ENCODE data around the gene LRP5. TPM values are rescaled to one million over a fixed set of nuclear protein-coding genes. Genes with fewer than 3 reads are reported as not detected.

The LRP5 gene
- total and polyA plus RNA-seq, 8 donors = 11.8 to 152 (median 44.2) TPM

DNA sequence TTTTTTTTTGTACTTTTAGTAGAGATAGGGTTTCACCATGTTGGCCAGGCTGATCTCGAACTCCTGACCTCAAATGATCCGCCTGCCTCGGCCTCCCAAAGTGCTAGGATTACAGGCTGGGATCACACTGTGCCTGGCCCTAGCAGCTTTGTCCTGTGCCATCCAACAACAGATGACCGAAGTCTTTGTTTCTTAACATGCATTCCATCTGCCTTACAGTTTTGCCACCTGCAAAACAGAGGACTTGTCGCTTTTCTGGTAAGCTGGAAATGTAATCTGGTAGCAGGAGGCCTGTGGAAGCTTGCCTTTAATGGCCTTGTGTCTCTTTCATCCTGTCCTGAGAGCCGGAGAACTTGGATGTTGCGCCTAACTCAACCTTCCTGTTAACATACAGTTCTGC lies 89.5 kb downstream of the LRP5 start:
- WGBS, 5 donors = 81 to 97% (median 84%) methylated on average over 7 of the region's 7 CpGs
- Histone ChIP-seq H3K27ac (peak overlapping the region in 1 of 5 donors; percentile 89), H3K27me3 (no peaks in the 10 kb centered on the region), H3K9me3 (no peaks in the 10 kb centered on the region), H3K4me1 (peaks cover 42 to 79% (median 51%) of the 10 kb centered on the region in 4 donors), H3K4me3 (no peak overlapping the region), H3K36me3 (peaks cover 9 to 39% (median 38%) of the 10 kb centered on the region in 4 donors)
- no peak for TF ChIP-seq POLR2A (IDR thresholded peaks at IDR 0.05)
- TF ChIP-seq POLR2AphosphoS5 (IDR thresholded peaks at IDR 0.05) = no peak
- TF ChIP-seq EP300 (IDR thresholded peaks at IDR 0.05) = no peak
- no peak for TF ChIP-seq CTCF (IDR thresholded peaks at IDR 0.05)
- intact Hi-C loops (cut with DNase I; ENCODE audit: low total_unique reads) = no loop called here
- no peak for DNase-seq

DNA sequence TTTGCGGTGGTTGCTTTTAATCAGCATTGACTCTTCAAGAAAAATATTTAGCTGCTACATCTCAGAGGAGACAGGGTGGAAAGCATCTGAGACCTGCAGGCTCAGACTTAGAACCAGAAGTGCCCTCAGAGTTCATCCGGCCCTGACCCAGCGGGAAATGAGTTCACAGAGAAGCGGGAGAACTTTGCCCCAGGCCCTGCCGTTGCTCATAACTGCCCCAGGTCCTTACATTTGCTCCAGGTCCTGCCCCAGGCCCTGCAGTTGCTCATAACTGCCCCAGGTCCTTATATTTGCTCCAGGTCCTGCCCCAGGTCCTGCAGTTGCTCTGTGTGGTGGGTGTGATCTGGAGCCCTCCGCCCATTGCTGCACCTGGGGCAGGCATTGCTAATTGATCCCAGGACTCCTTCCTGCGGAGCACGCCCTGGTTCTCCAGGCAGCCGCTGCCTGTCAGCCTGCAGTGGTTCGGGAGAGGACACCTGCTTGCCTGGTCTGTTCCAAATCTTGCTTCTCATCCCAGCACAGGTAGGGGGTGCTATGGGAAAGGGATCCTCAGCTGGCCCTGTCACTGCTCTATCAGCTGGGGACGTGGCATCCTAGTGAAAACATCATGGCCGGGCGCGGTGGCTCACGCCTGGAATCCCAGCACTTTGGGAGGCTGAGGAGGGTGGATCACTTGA lies 90.1 kb downstream of the LRP5 start:
- no peak for TF ChIP-seq CTCF (IDR thresholded peaks at IDR 0.05)
- H3K4me1 ChIP-seq = peaks cover 42 to 79% (median 51%) of the 10 kb centered on the region in 4 donors
- H3K4me3 ChIP-seq = no peak overlapping the region
- H3K27me3 ChIP-seq = no peaks in the 10 kb centered on the region
- H3K27ac ChIP-seq = peak overlapping the region in 1 of 5 donors; percentile 56
- no peak for DNase-seq
- H3K9me3 ChIP-seq = no peaks in the 10 kb centered on the region
- 90 to 93% (median 90%) methylated on average over 15 of the region's 15 CpGs for WGBS, 5 donors
- intact Hi-C loops (cut with DNase I; ENCODE audit: low total_unique reads) = no loop called here
- peaks cover 9 to 41% (median 36%) of the 10 kb centered on the region in 4 donors for H3K36me3 ChIP-seq

DNA sequence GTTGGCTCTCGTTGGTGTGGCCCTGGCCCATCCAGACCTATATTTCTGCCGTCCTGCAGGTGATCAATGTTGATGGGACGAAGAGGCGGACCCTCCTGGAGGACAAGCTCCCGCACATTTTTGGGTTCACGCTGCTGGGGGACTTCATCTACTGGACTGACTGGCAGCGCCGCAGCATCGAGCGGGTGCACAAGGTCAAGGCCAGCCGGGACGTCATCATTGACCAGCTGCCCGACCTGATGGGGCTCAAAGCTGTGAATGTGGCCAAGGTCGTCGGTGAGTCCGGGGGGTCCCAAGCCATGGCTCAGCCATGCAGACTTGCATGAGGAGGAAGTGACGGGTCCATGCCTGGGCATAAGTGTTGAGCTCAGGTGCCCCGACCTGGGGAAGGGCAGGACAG lies 91.0 kb downstream of the LRP5 start:
- Histone ChIP-seq H3K36me3 (peaks cover 9 to 47% (median 36%) of the 10 kb centered on the region in 4 donors), H3K4me1 (peaks cover 36 to 78% (median 44%) of the 10 kb centered on the region in 4 donors), H3K27ac (peak overlapping the region in 1 of 5 donors; percentile 56), H3K27me3 (no peaks in the 10 kb centered on the region), H3K9me3 (no peaks in the 10 kb centered on the region), H3K4me3 (no peak overlapping the region)
- no peak for TF ChIP-seq POLR2AphosphoS5 (IDR thresholded peaks at IDR 0.05)
- TF ChIP-seq CTCF (IDR thresholded peaks at IDR 0.05) = no peak
- no peak for TF ChIP-seq EP300 (IDR thresholded peaks at IDR 0.05)
- TF ChIP-seq POLR2A (IDR thresholded peaks at IDR 0.05) = no peak
- DNase-seq = no peak
- WGBS, 5 donors = 89 to 97% (median 95%) methylated on average over 18 of the region's 18 CpGs
- intact Hi-C loops (cut with DNase I; ENCODE audit: low total_unique reads) = no loop called here

DNA sequence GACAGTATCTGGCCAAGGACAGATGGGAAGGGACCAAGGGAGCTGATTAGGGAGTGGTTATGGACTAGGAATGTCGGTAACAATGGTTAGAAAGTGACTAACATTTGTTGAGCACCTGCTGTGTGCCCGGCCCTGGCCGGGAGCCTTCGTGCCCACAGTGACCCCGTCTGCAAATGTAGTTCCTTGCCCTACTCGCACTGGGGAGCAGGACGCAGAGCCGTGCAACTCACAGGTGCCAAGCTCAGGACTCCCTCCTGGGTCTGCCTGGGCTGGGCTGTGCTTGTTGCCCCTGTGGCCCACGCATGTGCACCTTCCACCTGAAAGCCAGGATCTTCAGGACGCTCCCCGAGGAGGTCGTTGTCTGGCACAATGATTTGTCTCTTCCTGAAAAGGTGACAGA lies 91.4 kb downstream of the LRP5 start:
- H3K27ac ChIP-seq = peak overlapping the region in 1 of 5 donors; percentile 17
- peaks cover 36 to 77% (median 42%) of the 10 kb centered on the region in 4 donors for H3K4me1 ChIP-seq
- H3K9me3 ChIP-seq = no peaks in the 10 kb centered on the region
- 86 to 93% (median 92%) methylated on average over 9 to 12 of the region's 12 CpGs for WGBS, 5 donors
- no peak for TF ChIP-seq EP300 (IDR thresholded peaks at IDR 0.05)
- TF ChIP-seq POLR2AphosphoS5 (IDR thresholded peaks at IDR 0.05) = no peak
- TF ChIP-seq CTCF (IDR thresholded peaks at IDR 0.05) = no peak
- no peak for TF ChIP-seq POLR2A (IDR thresholded peaks at IDR 0.05)
- H3K36me3 ChIP-seq = peaks cover 9 to 51% (median 36%) of the 10 kb centered on the region in 4 donors
- H3K4me3 ChIP-seq = no peak overlapping the region
- intact Hi-C loops (cut with DNase I; ENCODE audit: low total_unique reads) = no loop called here
- H3K27me3 ChIP-seq = no peaks in the 10 kb centered on the region
- no peak for DNase-seq
